ENCODE results near the gene ZMYM4. TPM values are rescaled to one million over a fixed set of nuclear protein-coding genes. Genes with fewer than 3 reads are reported as not detected.

Gene ZMYM4
- total RNA-seq (2022) (56.3 and 62.7 TPM in 2 replicates), Bru-seq, nascent RNA (percentile 90 among the genes with signal in this experiment), BruChase-seq, experiment 1, labeled RNA remaining after a 6-hour chase (percentile 87 among the genes with signal in this experiment), BruChase-seq, experiment 2, labeled RNA remaining after a 2-hour chase (percentile 89 among the genes with signal in this experiment)
- long read RNA-seq, partial matches to known transcripts: 3 of 10 reads
- long read RNA-seq, other reads (novel, unspliced or antisense): 7 of 10 reads

GRCh38 chr1:35268282-35269200, at the start of gene ZMYM4:
Gene ZMYM4, plus strand, starts transcription at chr1:35268709. Its CDS starts 338 bp downstream, at chr1:35269047.
- intact Hi-C loops (cut with micrococcal nuclease; ENCODE audit: unreplicated experiment): loop anchor here (5.0 kb wide), 1 partner anchor 76 kb away; the partner anchor contains the start of gene SFPQ
- BruUV-seq (replicated peaks): no TSS peak
- peak; percentile 94 for DNase-seq
- Mint-ChIP-seq H3K9me3 (ENCODE audit: low read depth, unreplicated experiment) (no peaks in the 10 kb centered on the region), H3K36me3 (ENCODE audit: insufficient read depth, unreplicated experiment) (peaks cover 34% of the 10 kb centered on the region), H3K4me3 (ENCODE audit: low read depth, unreplicated experiment) (peak within 1 kb of the TSS; percentile 73), H3K27ac (ENCODE audit: unreplicated experiment) (peak within 1 kb of the TSS; percentile 91), H3K4me1 (ENCODE audit: low read depth, unreplicated experiment) (peaks cover 37% of the 10 kb centered on the region), H3K27me3 (ENCODE audit: unreplicated experiment) (no peaks in the 10 kb centered on the region)
- CTCF ChIA-PET: interaction anchor here (0.6 to 1.0 kb wide), 2 partner anchors 11 to 40 kb away, joined by 3 to 5 read pairs; no protein-coding TSS in a partner anchor
- TF ChIP-seq CTCF (IDR thresholded peaks at IDR 0.05; ENCODE audit: unreplicated experiment): no peak

GRCh38 chr1:35220976-35221375, 47.5 kb upstream of the ZMYM4 start:
- Mint-ChIP-seq H3K36me3 (ENCODE audit: insufficient read depth, unreplicated experiment) (no peaks in the 10 kb centered on the region), H3K9me3 (ENCODE audit: low read depth, unreplicated experiment) (no peaks in the 10 kb centered on the region), H3K4me3 (ENCODE audit: low read depth, unreplicated experiment) (no peak overlapping the region), H3K27ac (ENCODE audit: unreplicated experiment) (no peak overlapping the region), H3K4me1 (ENCODE audit: low read depth, unreplicated experiment) (no peaks in the 10 kb centered on the region), H3K27me3 (ENCODE audit: unreplicated experiment) (no peaks in the 10 kb centered on the region)
- peak; percentile 20 for DNase-seq
- intact Hi-C loops (cut with micrococcal nuclease; ENCODE audit: unreplicated experiment): no loop called here
- TF ChIP-seq CTCF (IDR thresholded peaks at IDR 0.05; ENCODE audit: unreplicated experiment): peak; percentile 28
- CTCF ChIA-PET: no interaction called here
- no TSS peak for BruUV-seq (replicated peaks)

GRCh38 chr1:35222322-35223083, 46.0 kb upstream of the ZMYM4 start:
- Mint-ChIP-seq H3K36me3 (ENCODE audit: insufficient read depth, unreplicated experiment) (no peaks in the 10 kb centered on the region), H3K4me1 (ENCODE audit: low read depth, unreplicated experiment) (no peaks in the 10 kb centered on the region), H3K9me3 (ENCODE audit: low read depth, unreplicated experiment) (no peaks in the 10 kb centered on the region), H3K27me3 (ENCODE audit: unreplicated experiment) (no peaks in the 10 kb centered on the region), H3K27ac (ENCODE audit: unreplicated experiment) (no peak overlapping the region), H3K4me3 (ENCODE audit: low read depth, unreplicated experiment) (no peak overlapping the region)
- no TSS peak for BruUV-seq (replicated peaks)
- CTCF ChIA-PET: no interaction called here
- TF ChIP-seq CTCF (IDR thresholded peaks at IDR 0.05; ENCODE audit: unreplicated experiment): no peak
- DNase-seq: no peak
- intact Hi-C loops (cut with micrococcal nuclease; ENCODE audit: unreplicated experiment): no loop called here

GRCh38 chr1:35223084-35223630, 45.4 kb upstream of the ZMYM4 start:
- TF ChIP-seq CTCF (IDR thresholded peaks at IDR 0.05; ENCODE audit: unreplicated experiment): no peak
- no peaks in the 10 kb centered on the region for H3K9me3 Mint-ChIP-seq (ENCODE audit: low read depth, unreplicated experiment)
- H3K27ac Mint-ChIP-seq (ENCODE audit: unreplicated experiment): no peak overlapping the region
- H3K27me3 Mint-ChIP-seq (ENCODE audit: unreplicated experiment): no peaks in the 10 kb centered on the region
- no peaks in the 10 kb centered on the region for H3K36me3 Mint-ChIP-seq (ENCODE audit: insufficient read depth, unreplicated experiment)
- CTCF ChIA-PET: interaction anchor here (0.7 kb wide), 1 partner anchor 1739 kb away, joined by 3 read pairs; no protein-coding TSS in a partner anchor
- BruUV-seq (replicated peaks): no TSS peak
- no peak overlapping the region for H3K4me3 Mint-ChIP-seq (ENCODE audit: low read depth, unreplicated experiment)
- H3K4me1 Mint-ChIP-seq (ENCODE audit: low read depth, unreplicated experiment): no peaks in the 10 kb centered on the region
- intact Hi-C loops (cut with micrococcal nuclease; ENCODE audit: unreplicated experiment): no loop called here
- DNase-seq: no peak

Data from Calu3 (cell line).